ENCODE results near the gene OSER1. TPM values are rescaled to one million over a fixed set of nuclear protein-coding genes. Genes with fewer than 3 reads are reported as not detected.

Gene OSER1
- total and polyA plus RNA-seq, 2 of the 8 experiments (the other 6 are each of a cell fraction or from before 2014, with no cell fraction given), result 24.5 to 31.8 TPM

- Histone ChIP-seq H2BK12ac (ENCODE audit: low read depth, low read length) (no peak overlapping the region), H3K79me1 (ENCODE audit: low read depth, low read length) (no peaks in the 10 kb centered on the region), H4K5ac (ENCODE audit: insufficient read length, low read depth, low read length) (no peak overlapping the region), H3K23me2 (ENCODE audit: low read depth, low read length) (no peaks in the 10 kb centered on the region; the same call in 1 of the 2 replicates), H3K4me2 (ENCODE audit: insufficient read depth in 1 of 2, low read depth in 2 of 2, low read length in 2 of 2) (no peak overlapping the region), H3K27ac (ENCODE audit: low read depth, low read length) (no peak overlapping the region), H2BK15ac (ENCODE audit: low read length) (no peak overlapping the region), H4K8ac (ENCODE audit: extremely low read depth, insufficient read depth, low read length) (no peak overlapping the region), H2AK5ac (ENCODE audit: low read depth, low read length) (no peak overlapping the region), H2BK20ac (ENCODE audit: low read length) (no peak overlapping the region), H3K4me3 (ENCODE audit: extremely low read depth in 1 of 4, insufficient read depth in 2 of 4, low read depth in 3 of 4, low read length in 4 of 4) (no peak overlapping the region), H3K4ac (replicated peaks; ENCODE audit: insufficient read length, low read depth, low read length) (no peak overlapping the region), H4K20me1 (replicated peaks in 1 of 2; ENCODE audit: control insufficient read depth in 1 of 2, insufficient read depth in 2 of 2, low read length in 2 of 2) (no peaks in the 10 kb centered on the region), H3K9ac (replicated peaks in 1 of 4; ENCODE audit: extremely low read depth in 1 of 4, low read depth in 3 of 4, low read length in 3 of 4) (no peak overlapping the region), H2BK120ac (replicated peaks; ENCODE audit: low read depth, low read length) (no peak overlapping the region), H3K14ac (ENCODE audit: insufficient read length) (no peak overlapping the region), H3K36me3 (ENCODE audit: control insufficient read depth in 2 of 4, insufficient read depth in 4 of 4, low read length in 3 of 4) (no peaks in the 10 kb centered on the region), H3K79me2 (ENCODE audit: control insufficient read depth in 1 of 2, insufficient read depth in 2 of 2, low read length in 2 of 2) (no peaks in the 10 kb centered on the region), H2BK5ac (ENCODE audit: low read depth, low read length) (no peak overlapping the region), H3K23ac (ENCODE audit: insufficient read length) (no peak overlapping the region), H3K9me3 (ENCODE audit: insufficient read depth in 2 of 2, low read depth in 1 of 2, low read length in 1 of 2) (no peaks in the 10 kb centered on the region), H3K56ac (replicated peaks; ENCODE audit: insufficient read length, low read depth, low read length) (peak overlapping the region; percentile 23), H4K91ac (replicated peaks; ENCODE audit: insufficient read length, low read length) (no peak overlapping the region), H3K27me3 (replicated peaks in 1 of 4; ENCODE audit: control insufficient read depth in 3 of 4, extremely low read depth in 1 of 4, insufficient read depth in 3 of 4, low read length in 3 of 4) (no peaks in the 10 kb centered on the region), H3K18ac (ENCODE audit: extremely low read depth, low read length) (no peak overlapping the region), H3K4me1 (replicated peaks in 1 of 4; ENCODE audit: control insufficient read depth in 3 of 4, insufficient read depth in 4 of 4, low read length in 3 of 4) (no peaks in the 10 kb centered on the region), H2AFZ (ENCODE audit: low read length) (no peak overlapping the region)
- CTCF ChIA-PET (ENCODE audit: partially characterized antibody), result interaction anchor here (0.7 to 4.2 kb wide), 10 partner anchors 11 to 100 kb away, joined by 3 to 21 read pairs (median 3); no protein-coding TSS in a partner anchor
- TF ChIP-seq E2F6 (IDR thresholded peaks at IDR 0.05), result no peak
- POLR2A ChIA-PET (ENCODE audit: partially characterized antibody), result interaction anchor here (1.1 kb wide), 1 partner anchor 15 kb away, joined by 3 read pairs; the partner anchor contains the start of gene JPH2
- DNase-seq (ENCODE audit: low read depth in 1 of 2, low spot score in 2 of 2) (no peak), FAIRE-seq (no peak)
- WGBS, 2 experiments (ENCODE audit: extremely low coverage in 1 of 2, insufficient coverage in 1 of 2, insufficient read length in 1 of 2, insufficient replicate concordance in 2 of 2, low coverage in 1 of 2, low lambda C conversion rate in 2 of 2, missing lambda C conversion rate in 1 of 2), result 78% methylated on average over 6 of the region's 6 CpGs; no CpG with 5 or more reads in 1 of the 2 experiments
Measured at GRCh38 chr20:44171775-44172571, 38.6 kb downstream of the OSER1 start.
